ENCODE results near the gene RSPH6A. TPM values are rescaled to one million over a fixed set of nuclear protein-coding genes. Genes with fewer than 3 reads are reported as not detected.

Gene RSPH6A
- total RNA-seq, 1 experiment from 2014 or later: 0.52 TPM

- Mint-ChIP-seq H3K36me3 (ENCODE audit: insufficient read depth, unreplicated experiment) (peaks cover 69% of the 10 kb centered on the region), H3K4me3 (ENCODE audit: low read depth, unreplicated experiment) (peak overlapping the region; percentile 98), H3K4me1 (ENCODE audit: low read depth, unreplicated experiment) (peaks cover 48% of the 10 kb centered on the region), H3K9me3 (ENCODE audit: low read depth, unreplicated experiment) (no peaks in the 10 kb centered on the region), H3K27ac (ENCODE audit: unreplicated experiment) (peak overlapping the region; percentile 96), H3K27me3 (ENCODE audit: unreplicated experiment) (no peaks in the 10 kb centered on the region)
- no peak for TF ChIP-seq CTCF (IDR thresholded peaks at IDR 0.05; ENCODE audit: unreplicated experiment)
- no peak for DNase-seq
- BruUV-seq (replicated peaks): no TSS peak
- CTCF ChIA-PET: interaction anchor here (0.6 to 3.6 kb wide), 16 partner anchors 12 to 1483 kb away, joined by 3 to 56 read pairs (median 4); partner anchors contain the start of genes CCDC61, IRF2BP1 and SIX5
- intact Hi-C loops (cut with micrococcal nuclease; ENCODE audit: unreplicated experiment): no loop called here
These were observed 48.3 kb upstream of the RSPH6A start for GRCh38 chr19:45863335-45863839.

- intact Hi-C loops (cut with micrococcal nuclease; ENCODE audit: unreplicated experiment): no loop called here
- H3K27ac Mint-ChIP-seq (ENCODE audit: unreplicated experiment): peak within 1 kb of the TSS; percentile 96
- H3K4me1 Mint-ChIP-seq (ENCODE audit: low read depth, unreplicated experiment): peaks cover 48% of the 10 kb centered on the region
- CTCF ChIA-PET: interaction anchor here (0.6 to 3.6 kb wide), 15 partner anchors 11 to 680 kb away, joined by 3 to 56 read pairs (median 4); partner anchors contain the start of genes CCDC61, IRF2BP1 and SIX5
- DNase-seq: peak; percentile 100
- peak within 1 kb of the TSS; percentile 98 for H3K4me3 Mint-ChIP-seq (ENCODE audit: low read depth, unreplicated experiment)
- no peaks in the 10 kb centered on the region for H3K27me3 Mint-ChIP-seq (ENCODE audit: unreplicated experiment)
- peaks cover 72% of the 10 kb centered on the region for H3K36me3 Mint-ChIP-seq (ENCODE audit: insufficient read depth, unreplicated experiment)
- TF ChIP-seq CTCF (IDR thresholded peaks at IDR 0.05; ENCODE audit: unreplicated experiment): no peak
- no TSS peak for BruUV-seq (replicated peaks)
- H3K9me3 Mint-ChIP-seq (ENCODE audit: low read depth, unreplicated experiment): no peaks in the 10 kb centered on the region
These were observed 47.6 kb upstream of the RSPH6A start, which contains the start of gene SYMPK for GRCh38 chr19:45862564-45863334. Gene SYMPK (minus strand): TSS chr19:45863147. CDS start chr19:45854495, 8,652 bp downstream.

GRCh38 chr19:45862271-45862563 is 47.1 kb upstream of the RSPH6A start:
- intact Hi-C loops (cut with micrococcal nuclease; ENCODE audit: unreplicated experiment): no loop called here
- BruUV-seq (replicated peaks): no TSS peak
- CTCF ChIA-PET: interaction anchor here (1.0 to 3.6 kb wide), 3 partner anchors 19 to 45 kb away, joined by 5 to 56 read pairs (median 6); no protein-coding TSS in a partner anchor

More at GRCh38 chr19:45862271-45862563, 47.1 kb upstream of the RSPH6A start:
- no peak for TF ChIP-seq CTCF (IDR thresholded peaks at IDR 0.05; ENCODE audit: unreplicated experiment)
- Mint-ChIP-seq H3K4me1 (ENCODE audit: low read depth, unreplicated experiment) (peaks cover 43% of the 10 kb centered on the region), H3K36me3 (ENCODE audit: insufficient read depth, unreplicated experiment) (peaks cover 75% of the 10 kb centered on the region), H3K27ac (ENCODE audit: unreplicated experiment) (peak overlapping the region; percentile 96), H3K9me3 (ENCODE audit: low read depth, unreplicated experiment) (no peaks in the 10 kb centered on the region), H3K27me3 (ENCODE audit: unreplicated experiment) (no peaks in the 10 kb centered on the region), H3K4me3 (ENCODE audit: low read depth, unreplicated experiment) (peak overlapping the region; percentile 98)
- DNase-seq: no peak
